Activated CD4-positive, alpha-beta T cell treated with anti-CD3 and anti-CD28 coated beads, Interleukin-2, amount 10 ng/mL, durations not matched to agents 7 days and 5 days (primary cell): Measurements from ENCODE around the gene NFRKB. TPM values are rescaled to one million over a fixed set of nuclear protein-coding genes. Genes with fewer than 3 reads are reported as not detected.
"Not testable (repeated sequence)": the region's sequence is repeated elsewhere in the genome, so short reads cannot be mapped to it uniquely, and the experiment has no call there.

ENCODE experiments used
- CTCF ChIA-PET: fragments of 350-600 bp; sonication (Branson Sonifier 250); formaldehyde crosslinking; loops from one replicate; lab custom pipeline; 2021; ENCODE audit warnings: antibody characterized with exemption; lab: Charles Lee
- POLR2A ChIA-PET: fragments of 350-600 bp; sonication (Branson Sonifier 250); formaldehyde crosslinking; loops from one replicate; lab custom pipeline; 2021; ENCODE audit warnings: antibody characterized with exemption; lab: Charles Lee
- DNase-seq: peaks from one replicate; pipeline ENCODE4 v3.0.0-alpha.2; 2020
- H3K27ac Mint-ChIP-seq: one replicate; pipeline ENCODE4 v1.8.0; 2021; ENCODE audit warnings: mild to moderate bottlenecking, moderate library complexity, mixed read lengths
- H3K27me3 Mint-ChIP-seq: one replicate; pipeline ENCODE4 v1.8.0; 2021; ENCODE audit warnings: mixed read lengths
- H3K36me3 Mint-ChIP-seq: one replicate; pipeline ENCODE4 v1.8.0; 2021; ENCODE audit warnings: low read depth, mixed read lengths
- H3K4me1 Mint-ChIP-seq: one replicate; pipeline ENCODE4 v1.8.0; 2021; ENCODE audit warnings: mixed read lengths
- H3K4me3 Mint-ChIP-seq: one replicate; pipeline ENCODE4 v1.8.0; 2021; ENCODE audit warnings: mild to moderate bottlenecking, moderate library complexity, mixed read lengths
- H3K9me3 Mint-ChIP-seq: one replicate; pipeline ENCODE4 v1.8.0; 2021; ENCODE audit warnings: mixed read lengths
- total RNA-seq, 2 experiments: library from RNA; stranded (reverse); gene quantifications; one replicate each; pipeline ENCODE4 v1.2.3, GENCODE V29; 2021

Gene NFRKB
- total RNA-seq, 2 experiments from 2014 or later = 37.4 to 43.2 TPM

- peak; percentile 89 for DNase-seq
- POLR2A ChIA-PET = no interaction called here
- CTCF ChIA-PET = interaction anchor here (2.3 kb wide), 1 partner anchor 10 kb away, joined by 12 read pairs; no protein-coding TSS in a partner anchor
- peaks cover 56% of the 10 kb centered on the region for H3K4me1 Mint-ChIP-seq
- H3K27me3 Mint-ChIP-seq = no peaks in the 10 kb centered on the region
- no peaks in the 10 kb centered on the region for H3K9me3 Mint-ChIP-seq
- H3K36me3 Mint-ChIP-seq = peaks cover 28% of the 10 kb centered on the region
- peak overlapping the region; percentile 53 for H3K4me3 Mint-ChIP-seq
- H3K27ac Mint-ChIP-seq = peak overlapping the region; percentile 100
These were observed 41.7 kb downstream of the NFRKB start for GRCh38 chr11:129853518-129854231.

GRCh38 chr11:129852125-129852740 lies 43.1 kb downstream of the NFRKB start:
- DNase-seq = no peak
- ChIA-PET POLR2A (no interaction called here), CTCF (no interaction called here)
- H3K36me3 Mint-ChIP-seq = peaks cover 21% of the 10 kb centered on the region
- peaks cover 47% of the 10 kb centered on the region for H3K4me1 Mint-ChIP-seq
- H3K27ac Mint-ChIP-seq = peak overlapping the region; percentile 100
- H3K27me3 Mint-ChIP-seq = no peaks in the 10 kb centered on the region
- no peak overlapping the region for H3K4me3 Mint-ChIP-seq
- no peaks in the 10 kb centered on the region for H3K9me3 Mint-ChIP-seq

GRCh38 chr11:129849447-129850130 lies 45.8 kb downstream of the NFRKB start:
- peaks cover 12% of the 10 kb centered on the region for H3K36me3 Mint-ChIP-seq
- ChIA-PET CTCF (no interaction called here), POLR2A (no interaction called here)
- H3K4me3 Mint-ChIP-seq = no peak overlapping the region
- no peaks in the 10 kb centered on the region for H3K9me3 Mint-ChIP-seq
- no peaks in the 10 kb centered on the region for H3K27me3 Mint-ChIP-seq
- H3K4me1 Mint-ChIP-seq = peaks cover 47% of the 10 kb centered on the region
- H3K27ac Mint-ChIP-seq = peak overlapping the region; percentile 32
- no peak for DNase-seq

GRCh38 chr11:129847361-129847760 lies 48.0 kb downstream of the NFRKB start:
- peaks cover 31% of the 10 kb centered on the region for H3K4me1 Mint-ChIP-seq
- H3K9me3 Mint-ChIP-seq, CTCF ChIA-PET, H3K27ac Mint-ChIP-seq, H3K27me3 Mint-ChIP-seq, POLR2A ChIA-PET, H3K36me3 Mint-ChIP-seq, H3K4me3 Mint-ChIP-seq, DNase-seq: not testable (repeated sequence)

- Mint-ChIP-seq H3K36me3 (peaks cover 10% of the 10 kb centered on the region), H3K27ac (peak overlapping the region; percentile 27), H3K4me1 (peaks cover 31% of the 10 kb centered on the region), H3K4me3 (no peak overlapping the region), H3K27me3 (peaks cover 2% of the 10 kb centered on the region), H3K9me3 (peaks cover 9% of the 10 kb centered on the region)
- DNase-seq = no peak
- ChIA-PET CTCF (no interaction called here), POLR2A (no interaction called here)
These were observed 48.7 kb downstream of the NFRKB start for GRCh38 chr11:129846508-129847335.

Other genes with a start within 250 kb of the NFRKB start
- under 1 TPM; 0.84 to 0.94 TPM for gene TMEM45B, start 79.7 kb downstream of the NFRKB start, total RNA-seq
- 10 to 100 TPM; 12.9 to 15.2 TPM for gene PRDM10, start 107.3 kb upstream of the NFRKB start, total RNA-seq
- gene APLP2, start 174.3 kb upstream of the NFRKB start, total RNA-seq = 10 to 100 TPM; 18.9 to 19.8 TPM